HG02884 (cell line): ENCODE results near the gene GMDS.

Source experiments
- ATAC-seq: cut with Tn5 transposase; IDR thresholded peaks from one replicate; pipeline ENCODE4 v1.9.1; 2021; ENCODE audit warnings: mild to moderate bottlenecking, moderate library complexity; ENCODE audit not compliant: unreplicated experiment

Gene GMDS

GRCh38 chr6:2007165-2007564 lies 238.2 kb downstream of the GMDS start:
- no peak for ATAC-seq

- ATAC-seq = no peak
Measured at GRCh38 chr6:2004888-2005287, 240.5 kb downstream of the GMDS start.

GRCh38 chr6:2000962-2001361 lies 244.4 kb downstream of the GMDS start:
- ATAC-seq = no peak

GRCh38 chr6:1997702-1998101 lies 247.7 kb downstream of the GMDS start:
- ATAC-seq = no peak

GRCh38 chr6:1995636-1996035 lies 249.8 kb downstream of the GMDS start:
- ATAC-seq = no peak

GRCh38 chr6:1993042-1993441 lies 252.4 kb downstream of the GMDS start:
- ATAC-seq = no peak

- ATAC-seq = no peak
Measured at GRCh38 chr6:1991332-1991878, 254.0 kb downstream of the GMDS start.

GRCh38 chr6:1988843-1989242 lies 256.6 kb downstream of the GMDS start:
- no peak for ATAC-seq

- no peak for ATAC-seq
Measured at GRCh38 chr6:1987640-1988039, 257.8 kb downstream of the GMDS start.

- no peak for ATAC-seq
Measured at GRCh38 chr6:1986454-1987243, 258.8 kb downstream of the GMDS start.

GRCh38 chr6:1984346-1984994 lies 260.9 kb downstream of the GMDS start:
- ATAC-seq = no peak

GRCh38 chr6:1983850-1984249 lies 261.6 kb downstream of the GMDS start:
- ATAC-seq = no peak

- no peak for ATAC-seq
Measured at GRCh38 chr6:1972962-1973361, 272.4 kb downstream of the GMDS start.

- no peak for ATAC-seq
Measured at GRCh38 chr6:1971612-1972011, 273.8 kb downstream of the GMDS start.

GRCh38 chr6:1970151-1970561 lies 275.2 kb downstream of the GMDS start:
- ATAC-seq = no peak

GRCh38 chr6:1966713-1967112 lies 278.7 kb downstream of the GMDS start:
- no peak for ATAC-seq

GRCh38 chr6:1965596-1966224 lies 279.7 kb downstream of the GMDS start:
- ATAC-seq = no peak

- no peak for ATAC-seq
Measured at GRCh38 chr6:1963596-1963995, 281.8 kb downstream of the GMDS start.

- no peak for ATAC-seq
Measured at GRCh38 chr6:1962201-1962600, 283.2 kb downstream of the GMDS start.

- ATAC-seq = no peak
Measured at GRCh38 chr6:1960486-1961142, 284.8 kb downstream of the GMDS start.

GRCh38 chr6:1958257-1958656 lies 287.1 kb downstream of the GMDS start:
- no peak for ATAC-seq
